ENCODE data around the gene TNIK.

TNIK gene

DNA sequence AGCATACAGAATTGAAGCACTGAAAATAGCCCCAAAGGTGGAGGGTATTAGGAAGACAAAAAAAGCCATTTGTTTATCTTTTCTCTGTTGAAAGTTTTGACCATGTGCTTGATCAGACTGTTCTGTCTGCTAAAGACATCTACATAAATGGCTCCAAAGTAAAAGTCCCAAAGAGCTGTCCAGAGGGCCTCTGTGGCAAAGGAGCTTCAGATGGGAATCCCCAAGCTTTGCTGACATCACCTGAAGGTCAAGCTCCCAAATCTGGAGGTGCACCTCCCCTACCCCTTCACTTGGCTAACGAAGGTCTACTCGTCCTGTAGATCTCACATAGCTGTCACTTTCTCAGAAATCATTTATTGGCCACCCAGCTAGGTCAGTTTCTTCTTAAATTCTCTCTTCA is 239.1 kb downstream of the TNIK start:
- DNase-seq = no peak

DNA sequence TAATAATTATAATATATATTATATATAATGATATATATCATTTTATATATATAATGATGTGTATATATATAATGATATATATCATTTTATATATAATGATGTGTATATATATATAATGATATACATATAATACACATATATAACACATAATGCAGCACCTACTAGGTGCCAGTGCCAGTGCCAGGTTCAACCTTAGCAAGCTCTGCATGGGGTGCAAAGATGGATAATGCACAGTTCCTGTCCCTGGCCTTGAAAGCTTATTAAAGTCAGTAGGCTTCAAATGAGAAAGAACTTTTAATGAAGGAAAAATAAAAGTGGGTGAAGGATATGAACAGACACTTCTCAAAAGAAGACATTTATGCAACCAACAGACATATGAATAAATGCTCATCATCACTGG is 240.9 kb downstream of the TNIK start:
- DNase-seq = no peak

DNA sequence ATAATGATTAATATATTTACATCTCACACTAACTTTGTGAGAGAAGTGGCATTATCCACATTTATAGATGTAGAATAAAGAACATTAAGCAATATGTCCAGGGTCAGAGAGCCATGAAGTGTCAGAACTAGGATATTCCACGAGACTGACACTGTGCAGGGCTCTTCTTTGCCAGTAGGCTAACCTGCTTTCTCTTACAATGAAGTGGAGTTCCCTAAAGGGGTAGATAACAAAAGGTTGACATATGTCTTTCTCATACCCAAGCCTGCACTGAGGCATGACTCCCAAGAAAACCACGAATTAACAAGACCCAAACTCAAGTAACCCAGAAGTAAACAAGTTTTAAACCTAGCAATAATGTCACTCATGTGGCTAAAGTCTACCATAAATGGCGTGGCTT is 242.1 kb downstream of the TNIK start:
- no peak for DNase-seq

DNA sequence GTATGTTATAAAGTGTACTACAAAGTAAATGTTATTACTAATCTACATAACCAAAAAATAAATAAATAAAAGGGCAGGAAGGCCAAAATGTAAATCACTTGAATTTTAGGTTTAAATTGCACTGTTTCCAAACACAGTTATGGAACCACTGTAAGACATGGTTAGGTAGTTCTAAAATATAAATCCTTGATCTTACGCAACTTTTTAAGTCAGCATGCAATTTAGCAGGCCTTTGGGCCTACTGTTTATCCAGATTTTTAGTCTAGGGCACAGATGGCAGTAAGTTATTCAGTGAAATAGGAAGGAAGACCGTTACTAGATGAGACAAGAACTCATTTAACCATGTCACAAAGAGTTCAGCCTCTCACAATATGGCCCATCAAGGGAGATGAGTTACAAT is 246.3 kb downstream of the TNIK start:
- no peak for DNase-seq

DNA sequence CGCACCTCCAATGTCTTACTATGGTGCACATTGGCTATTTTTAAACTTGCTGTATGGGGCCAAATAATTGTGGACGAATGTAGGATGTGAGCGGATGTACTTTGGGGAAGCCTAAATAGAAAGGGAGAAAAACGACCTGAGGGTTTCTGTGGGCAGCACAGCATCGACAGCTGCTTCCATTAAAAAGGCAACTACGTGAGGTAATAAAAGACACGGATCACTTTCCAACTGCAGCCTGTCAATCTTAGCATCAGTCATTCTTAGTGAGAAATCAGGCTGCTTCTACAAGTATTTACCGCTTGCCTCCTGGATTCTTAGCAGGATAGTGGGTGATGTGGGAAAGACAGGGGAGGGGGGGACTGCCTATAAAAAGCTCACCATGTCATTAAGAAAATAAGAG is 247.0 kb downstream of the TNIK start:
- no peak for DNase-seq

DNA sequence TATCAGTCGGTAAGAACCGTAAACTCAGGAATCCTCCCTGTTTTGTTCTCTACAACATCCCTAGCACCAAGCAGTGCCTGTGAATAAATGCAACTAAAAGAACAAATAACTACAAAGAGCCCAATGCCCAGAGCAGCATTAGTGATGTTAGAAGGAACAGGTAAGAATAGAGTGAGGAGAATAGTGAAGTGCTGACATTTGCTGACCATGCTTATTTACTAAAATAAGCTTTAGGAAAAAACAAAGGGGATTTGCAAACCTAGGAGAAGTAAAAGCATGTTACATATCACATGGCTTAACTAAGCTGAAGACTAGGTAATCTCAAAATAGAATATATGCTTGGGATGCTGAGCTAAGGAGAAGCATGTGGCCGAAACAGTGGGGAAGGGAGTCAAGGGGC is 247.6 kb downstream of the TNIK start:
- DNase-seq = no peak

DNA sequence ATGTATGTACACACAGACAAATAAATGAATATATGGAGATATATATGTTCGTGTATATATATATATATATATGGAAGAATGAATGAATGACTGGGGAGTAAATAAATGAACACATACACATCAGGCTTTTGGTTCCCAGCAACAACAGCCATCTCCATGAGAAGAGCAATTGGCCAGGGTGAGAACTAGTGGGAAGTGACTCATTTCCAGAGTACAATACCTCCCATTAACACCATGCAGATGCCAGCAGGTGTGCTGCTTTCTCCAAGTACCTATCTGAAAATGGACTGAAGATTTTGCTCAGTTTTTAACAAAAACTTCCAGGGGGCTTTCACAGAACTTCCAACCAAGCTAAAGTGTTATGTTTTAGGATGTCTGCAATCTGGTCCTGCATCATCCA is 253.9 kb downstream of the TNIK start:
- DNase-seq = no peak

DNA sequence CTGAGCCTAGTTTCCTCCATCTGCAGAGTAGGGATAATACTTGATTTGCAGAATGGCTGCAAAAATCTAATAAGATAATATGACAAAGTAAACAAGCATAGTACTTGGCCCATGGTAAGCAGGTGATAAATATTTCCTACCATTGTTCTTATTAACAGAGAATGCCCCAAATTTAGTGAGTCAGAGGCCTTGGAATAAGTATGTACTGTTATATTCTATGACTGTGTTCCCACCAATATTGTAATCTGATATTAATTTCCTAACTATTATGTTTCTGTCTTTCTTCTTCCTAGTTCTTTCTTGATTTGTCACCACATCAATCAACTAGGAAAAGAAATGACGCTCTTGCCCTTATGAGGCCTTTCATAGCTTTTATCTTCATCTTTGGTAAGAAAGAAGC is 255.3 kb downstream of the TNIK start:
- no peak for DNase-seq

DNA sequence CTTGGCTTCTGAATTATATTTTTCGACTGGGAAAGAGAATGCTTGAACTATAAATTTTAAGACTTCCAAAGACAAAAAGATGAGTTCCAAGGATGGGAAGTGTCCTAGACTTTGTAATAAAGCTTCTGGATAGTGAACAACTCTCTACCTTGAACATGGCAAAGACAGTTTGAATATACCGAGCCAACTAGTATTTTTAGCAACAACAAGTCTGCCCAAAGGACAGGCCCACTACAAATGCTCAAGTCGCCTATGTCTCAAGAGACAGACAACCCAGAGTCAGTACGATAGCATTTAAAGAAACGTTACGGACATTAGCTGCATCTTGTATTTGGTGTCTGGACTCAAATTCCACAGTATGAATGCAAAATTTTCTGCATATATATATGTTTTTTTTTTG is 258.4 kb downstream of the TNIK start:
- no peak for DNase-seq

DNA sequence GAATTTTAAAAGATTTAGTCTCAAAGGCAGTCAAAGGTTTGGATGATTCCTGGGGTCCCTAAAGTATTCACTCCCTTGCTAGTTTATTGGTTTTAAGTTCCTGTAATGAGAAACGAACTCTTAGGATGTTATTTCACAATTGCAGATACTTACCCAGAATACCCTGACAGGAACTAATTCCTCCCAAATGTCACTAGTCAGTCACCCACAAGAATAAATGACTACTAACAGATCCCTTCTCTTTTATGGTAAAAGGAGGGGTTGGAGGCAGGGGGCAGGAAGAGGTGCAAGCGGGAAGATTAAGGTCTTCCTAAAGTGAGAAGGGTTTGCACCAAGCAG is 259.5 kb downstream of the TNIK start:
- no peak for DNase-seq

DNA sequence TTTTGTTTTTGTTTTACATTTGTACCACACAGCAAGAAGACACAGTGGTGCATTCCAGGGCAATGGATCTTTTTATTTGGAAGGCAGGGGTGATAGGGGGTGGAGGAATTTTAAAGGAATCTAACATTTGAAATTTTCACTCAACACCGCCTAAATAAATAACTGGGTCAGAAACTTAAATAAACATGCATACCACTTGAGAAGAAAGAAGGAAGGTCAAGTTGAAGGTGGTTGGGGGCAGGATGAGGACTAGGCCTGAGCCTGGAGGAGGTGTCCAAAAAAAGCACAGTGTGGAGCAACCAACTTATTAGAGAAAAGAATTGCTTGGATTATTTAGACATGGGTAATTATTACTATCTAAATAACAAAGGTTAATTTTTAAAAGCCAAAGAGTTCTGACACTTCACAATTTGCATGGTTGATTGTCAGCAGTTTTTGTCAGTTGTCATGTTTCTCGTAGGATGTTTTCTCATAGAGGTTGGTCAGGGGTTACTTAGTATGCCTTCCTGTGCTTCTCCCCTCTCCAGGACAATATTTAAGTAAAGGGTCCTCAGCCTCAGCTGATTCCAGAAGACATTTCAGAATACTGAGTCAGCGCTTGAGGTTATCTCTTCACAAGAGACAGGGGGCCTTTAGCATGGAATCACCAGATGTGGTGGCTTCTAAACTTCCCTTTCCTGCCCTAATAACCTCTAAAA is 260.0 kb downstream of the TNIK start:
- no peak for DNase-seq

DNA sequence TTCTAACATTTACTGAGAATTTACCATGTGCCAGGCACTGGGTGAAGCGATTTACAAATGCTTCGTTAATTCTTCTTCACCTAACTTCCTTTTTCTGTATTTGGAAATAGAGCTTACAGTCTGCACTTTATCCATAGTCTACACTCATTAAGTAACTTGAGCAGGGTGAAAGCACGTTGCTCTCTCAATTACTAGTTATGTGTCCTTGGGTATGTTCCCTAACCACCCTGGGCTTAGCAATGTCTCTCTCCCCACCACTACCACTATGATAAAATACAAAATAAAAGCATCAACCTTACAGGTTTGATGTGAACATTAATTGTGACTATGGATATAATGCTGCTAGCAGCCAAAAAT is 260.8 kb downstream of the TNIK start:
- DNase-seq = no peak

DNA sequence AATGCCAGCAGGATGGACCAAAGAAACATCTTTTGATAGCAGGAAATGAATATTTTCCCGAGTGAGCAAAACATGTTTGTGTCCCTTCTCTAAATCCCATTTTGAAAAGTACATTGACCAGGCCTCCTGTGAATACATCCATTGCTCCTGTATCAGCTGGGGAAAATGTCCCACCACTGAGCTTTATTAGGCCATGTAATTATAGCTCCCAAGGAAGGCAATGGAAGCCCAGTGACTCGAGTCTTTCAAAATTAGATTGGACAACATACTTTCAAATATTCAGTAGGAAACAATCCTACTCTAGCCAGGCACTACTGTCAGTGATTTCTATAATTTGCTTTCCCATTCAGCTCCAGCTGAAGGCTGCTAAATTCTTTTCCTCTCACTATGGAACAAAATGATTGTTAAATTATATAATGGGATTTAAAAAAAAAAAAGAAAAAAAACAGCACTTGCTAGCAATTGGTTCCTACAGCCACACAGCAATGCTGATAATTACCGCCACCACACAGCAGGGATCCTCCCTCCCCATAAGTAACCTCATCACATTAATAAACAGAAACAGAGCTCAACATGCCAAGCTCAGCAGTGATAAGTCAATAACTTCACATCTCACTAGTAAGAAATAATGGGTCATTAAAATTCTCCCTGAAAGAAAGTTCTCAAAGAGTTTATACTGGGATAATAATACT is 261.3 kb downstream of the TNIK start:
- DNase-seq = no peak

DNA sequence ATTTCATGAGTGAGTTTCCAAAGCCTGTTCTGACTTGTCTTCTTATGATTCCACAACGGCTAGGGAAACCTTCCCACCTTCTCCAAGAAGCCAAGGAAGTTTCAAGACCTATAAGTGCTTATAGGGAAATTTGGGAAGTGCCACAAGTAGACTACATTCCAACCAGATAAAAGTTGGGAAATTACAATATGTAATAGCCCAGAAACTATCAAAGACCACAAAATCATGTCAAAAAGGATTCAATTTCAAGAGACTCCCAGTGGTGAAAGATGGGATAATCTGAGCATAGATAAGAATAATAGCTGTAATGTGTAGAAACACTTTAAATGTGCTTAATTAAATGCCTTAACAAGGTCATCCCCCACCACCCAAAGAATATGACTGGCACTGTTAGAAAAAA is 264.5 kb downstream of the TNIK start:
- no peak for DNase-seq

DNA sequence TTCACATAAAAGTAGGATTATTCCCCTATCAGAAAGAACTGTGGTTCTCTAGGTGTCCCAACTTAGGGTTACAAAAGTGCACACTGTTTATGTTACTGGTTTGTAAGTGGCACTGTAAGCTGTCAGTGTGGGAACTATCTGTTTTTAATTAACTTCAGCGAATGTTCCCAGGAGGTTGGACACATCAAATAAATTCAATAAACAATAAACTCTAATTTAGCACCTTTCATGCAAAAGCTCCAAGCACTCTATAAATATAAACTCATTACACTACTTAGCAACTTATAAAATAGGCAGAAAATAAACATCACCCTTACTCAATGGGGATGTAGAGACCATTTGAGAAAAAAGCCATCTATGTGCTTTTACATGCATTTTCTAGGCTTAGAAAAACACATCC is 265.2 kb downstream of the TNIK start:
- DNase-seq = no peak

DNA sequence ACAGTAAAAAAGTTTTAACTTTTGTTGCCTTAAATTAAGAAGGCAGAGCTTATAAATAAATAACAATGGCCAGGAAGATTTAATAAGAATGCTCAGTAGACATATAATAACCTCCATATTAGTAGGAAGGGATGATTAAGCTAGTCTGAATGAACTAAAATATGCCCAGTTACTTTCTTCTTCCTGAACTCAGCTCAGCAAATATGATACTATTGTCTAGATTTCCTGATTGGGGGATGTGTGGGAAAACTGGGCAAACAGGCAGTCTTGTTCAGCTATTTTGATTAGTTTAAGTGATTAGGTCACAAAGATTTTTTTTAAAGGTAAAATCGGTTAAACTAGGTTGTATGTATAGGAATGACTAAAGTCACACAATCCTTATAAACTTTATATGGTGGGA is 266.5 kb downstream of the TNIK start:
- DNase-seq = no peak

DNA sequence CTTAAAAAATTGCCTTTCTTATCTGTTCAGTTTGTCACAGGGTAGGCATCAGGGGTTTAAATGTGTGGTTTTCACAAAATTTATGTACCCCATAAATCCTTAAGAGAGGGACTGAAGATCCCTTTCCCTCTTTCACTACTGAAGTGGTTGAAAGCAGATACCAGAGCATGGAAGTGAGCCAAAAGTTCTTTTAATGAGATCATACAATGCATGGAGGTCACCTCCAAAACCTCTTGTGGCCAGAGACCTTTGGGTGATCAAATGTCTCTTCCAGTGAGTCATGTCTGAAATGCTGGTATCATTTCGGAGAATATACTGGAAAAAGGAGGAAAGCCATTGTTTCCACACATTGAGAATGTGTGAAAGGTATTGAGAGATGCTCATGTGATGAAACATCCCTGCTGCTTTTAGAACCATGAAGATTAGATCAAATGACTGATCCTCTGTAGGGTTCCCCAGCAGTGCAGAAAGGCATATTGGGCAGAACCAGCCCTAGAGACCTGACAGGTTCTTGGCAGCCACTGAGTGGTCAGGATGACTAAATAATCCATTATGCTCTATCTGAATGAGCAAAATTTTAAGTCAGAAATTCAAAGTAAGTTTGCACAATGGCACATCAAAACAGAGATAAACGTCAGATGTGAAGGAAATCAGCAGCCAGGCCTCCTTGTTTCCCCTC is 267.9 kb downstream of the TNIK start:
- no peak for DNase-seq

DNA sequence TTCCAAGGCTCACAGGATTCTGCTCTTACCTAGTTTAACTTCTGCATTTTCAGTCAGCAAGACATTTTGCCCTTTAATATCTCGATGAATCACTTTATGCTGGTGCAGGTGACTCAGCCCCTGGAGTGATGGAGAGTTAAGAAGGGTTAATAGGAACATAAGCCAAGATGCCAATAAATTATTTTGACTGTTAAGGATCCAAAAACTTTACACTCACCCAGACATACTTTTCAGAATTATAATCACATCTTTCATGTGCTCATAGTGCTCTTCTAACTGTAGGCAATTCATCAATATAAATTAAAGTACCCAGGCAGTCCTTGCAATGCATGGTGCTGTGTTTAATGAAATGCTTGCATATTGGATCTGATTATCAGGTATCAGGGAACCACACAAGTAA is 269.5 kb downstream of the TNIK start:
- no peak for DNase-seq

DNA sequence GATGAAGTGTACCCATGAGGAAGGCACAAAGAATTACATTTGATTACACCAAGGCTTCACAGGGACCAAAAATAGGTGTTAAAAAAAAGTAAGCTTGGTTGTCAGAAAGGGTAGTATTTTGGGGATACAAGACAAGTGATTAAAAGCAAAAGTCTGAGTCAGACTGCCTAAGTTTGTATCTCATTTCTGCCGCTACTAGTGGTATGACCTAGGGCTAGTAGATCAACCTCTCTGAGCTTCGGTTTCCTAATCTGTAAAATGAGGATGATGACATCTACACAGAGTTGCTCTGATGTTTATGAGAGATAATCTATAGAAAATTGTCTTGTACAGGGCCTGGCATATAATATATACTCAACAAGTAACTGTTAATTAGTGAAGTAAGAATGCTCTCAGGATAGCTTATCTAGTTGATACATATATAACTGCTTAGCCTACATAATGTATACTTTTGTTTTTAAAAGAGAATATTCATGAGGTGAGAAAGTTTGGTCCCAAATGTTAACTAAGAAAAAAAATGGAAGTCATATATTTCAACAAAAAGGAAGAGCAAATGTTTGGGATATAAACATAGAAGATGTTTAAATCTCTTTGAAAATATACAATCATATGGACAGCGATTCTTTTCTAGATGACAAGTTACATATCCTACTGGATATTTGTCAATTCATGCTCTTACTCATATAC is 270.7 kb downstream of the TNIK start:
- DNase-seq = no peak

DNA sequence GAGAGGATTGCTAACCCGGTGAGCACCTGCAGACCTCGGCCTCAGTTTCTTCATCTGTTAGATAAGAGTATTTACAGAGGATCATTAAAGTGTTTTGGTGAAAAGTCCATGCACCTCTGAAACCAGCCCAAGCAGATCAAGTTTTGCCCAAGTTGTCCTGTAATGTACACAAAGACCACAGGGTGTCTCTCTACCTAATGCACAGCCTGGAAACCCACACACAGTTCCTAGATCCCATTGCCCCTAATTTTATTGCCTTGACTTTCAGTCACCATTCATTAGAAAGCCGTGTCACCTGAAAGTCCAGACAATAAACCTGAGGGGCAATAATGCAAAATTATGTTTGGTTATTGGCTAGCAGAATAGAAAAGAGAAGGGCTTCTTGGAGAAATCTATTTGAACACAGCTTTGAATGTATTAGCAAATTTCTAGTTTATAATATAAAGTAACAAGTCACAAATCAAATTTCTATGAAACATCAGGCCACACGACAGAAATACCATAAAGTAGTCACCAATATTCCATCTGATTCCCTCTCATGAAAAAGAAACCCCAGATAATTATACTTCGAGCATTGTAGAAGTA is 272.4 kb downstream of the TNIK start:
- DNase-seq = no peak

DNA sequence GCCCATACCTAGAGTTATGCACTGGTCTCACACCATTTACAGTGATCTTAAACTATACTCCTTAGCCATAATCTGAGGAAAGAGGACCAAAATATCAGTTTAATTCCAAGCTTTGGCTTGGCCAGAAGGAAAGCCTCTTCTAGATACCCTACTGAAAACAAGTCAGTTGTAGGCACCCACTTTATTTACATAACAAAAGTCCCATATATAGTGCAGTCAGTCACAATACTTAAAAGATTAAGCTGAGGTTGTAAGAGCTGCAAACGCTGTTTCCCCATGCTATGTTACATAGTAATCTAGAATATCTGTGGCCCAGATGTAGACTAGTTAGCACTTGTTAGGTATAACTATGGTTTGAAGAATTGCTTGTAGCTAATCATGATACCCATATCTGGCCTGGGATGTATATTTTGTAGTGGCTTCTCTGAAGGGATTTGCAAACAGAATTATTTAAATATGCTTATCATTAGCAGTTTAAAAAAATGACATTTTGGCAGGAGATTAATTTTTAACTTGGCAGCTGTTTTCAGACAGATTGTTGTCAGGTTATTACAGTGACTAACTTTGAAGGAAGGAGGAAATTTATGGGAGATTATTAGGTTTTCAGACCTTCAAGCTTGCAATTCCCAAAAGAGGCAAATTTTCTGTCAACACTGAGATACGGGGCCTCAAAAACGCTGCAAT is 273.2 kb downstream of the TNIK start:
- no peak for DNase-seq

DNA sequence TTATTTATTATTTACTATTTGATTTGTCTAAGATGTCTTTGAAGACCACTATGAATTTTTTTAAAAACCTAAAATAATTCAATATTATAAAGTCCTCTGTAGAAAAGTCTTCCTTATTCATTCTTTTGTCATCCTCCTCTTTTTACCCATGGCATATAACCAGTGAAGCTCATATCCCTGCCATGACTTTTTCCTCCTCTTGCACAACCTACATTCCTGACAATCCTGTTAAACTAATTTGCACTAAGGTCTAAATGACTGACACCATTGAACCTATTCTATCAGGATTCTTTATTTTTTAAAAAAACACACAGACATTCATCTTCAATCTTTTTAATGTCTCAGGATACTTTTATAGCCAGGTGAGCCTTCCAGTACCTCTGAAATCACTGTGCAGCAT is 273.8 kb downstream of the TNIK start:
- DNase-seq = no peak

DNA sequence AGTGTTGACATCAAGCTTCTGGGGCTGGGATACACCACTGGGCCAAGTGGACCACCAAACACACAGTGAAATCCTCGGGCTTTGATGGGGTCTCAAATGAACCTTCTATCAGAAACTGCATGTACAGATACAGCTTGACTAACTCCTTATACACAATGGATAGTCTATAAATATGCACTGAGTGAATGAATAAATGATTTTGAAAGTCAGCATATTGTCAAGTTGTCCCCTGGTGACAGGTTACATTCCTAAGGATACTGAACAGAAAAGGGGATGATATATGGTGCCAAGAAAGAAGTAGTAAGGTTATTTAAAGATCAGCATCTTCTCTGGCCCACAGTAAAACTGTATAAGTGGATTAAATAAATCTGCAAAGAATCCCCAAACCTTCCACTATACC is 274.2 kb downstream of the TNIK start:
- DNase-seq = no peak
